HG02610 (cell line): ENCODE measurements around the gene LCN2.

Experiments used
- ATAC-seq: cut with Tn5 transposase; IDR thresholded peaks from one replicate; pipeline ENCODE4 v1.9.1; 2021; ENCODE audit warnings: mild to moderate bottlenecking, moderate library complexity; ENCODE audit not compliant: unreplicated experiment

Gene LCN2

GRCh38 chr9:128146591-128147120, 2.6 kb upstream of the LCN2 start:
- ATAC-seq, result no peak

GRCh38 chr9:128148509-128149000, 698 bp upstream of the LCN2 start:
- ATAC-seq, result no peak

GRCh38 chr9:128149951-128150593, 819 bp downstream of the LCN2 start:
- ATAC-seq, result no peak

GRCh38 chr9:128150594-128151308, 1.5 kb downstream of the LCN2 start:
- no peak for ATAC-seq

GRCh38 chr9:128151309-128152132, 2.3 kb downstream of the LCN2 start:
- ATAC-seq, result no peak

GRCh38 chr9:128152133-128153059, 3.1 kb downstream of the LCN2 start:
- ATAC-seq, result no peak

GRCh38 chr9:128153060-128153946, 4.0 kb downstream of the LCN2 start:
- no peak for ATAC-seq

GRCh38 chr9:128153947-128154695, 4.9 kb downstream of the LCN2 start:
- no peak for ATAC-seq

GRCh38 chr9:128155736-128156500, 6.7 kb downstream of the LCN2 start:
- ATAC-seq, result no peak

GRCh38 chr9:128159522-128159783, 10.2 kb downstream of the LCN2 start:
- ATAC-seq, result peak; percentile 21

- ATAC-seq, result peak; percentile 68
Observed at GRCh38 chr9:128159784-128160602, 10.7 kb downstream of the LCN2 start, which contains the start of gene BBLN. BBLN (plus strand) TSS chr9:128160265; CDS start chr9:128160408, 143 bp downstream.

- ATAC-seq, result peak; percentile 2
Observed at GRCh38 chr9:128160603-128160987, 11.3 kb downstream of the LCN2 start.

- ATAC-seq, result no peak
Observed at GRCh38 chr9:128161215-128161902, 12.1 kb downstream of the LCN2 start.

GRCh38 chr9:128162215-128163026, 13.2 kb downstream of the LCN2 start:
- ATAC-seq, result no peak

- no peak for ATAC-seq
Observed at GRCh38 chr9:128163027-128163515, 13.8 kb downstream of the LCN2 start.
